ENCODE results near the gene SOHLH1.

Gene SOHLH1

GRCh38 chr9:135655317-135655716 lies 44.0 kb downstream of the SOHLH1 start:
- DNase-seq, result no peak

GRCh38 chr9:135650408-135650807 lies 48.9 kb downstream of the SOHLH1 start:
- DNase-seq, result no peak

GRCh38 chr9:135649508-135649907 lies 49.8 kb downstream of the SOHLH1 start:
- DNase-seq, result no peak

GRCh38 chr9:135648494-135649410 lies 50.5 kb downstream of the SOHLH1 start:
- no peak for DNase-seq

- no peak for DNase-seq
These were observed 51.4 kb downstream of the SOHLH1 start for GRCh38 chr9:135647884-135648283.

GRCh38 chr9:135644631-135645218 lies 54.6 kb downstream of the SOHLH1 start:
- no peak for DNase-seq

Measured in activated effector memory CD4-positive, alpha-beta T cell treated with Interleukin-2 at 50 U/mL for 16 hours (primary cell).